C4-2B (cell line): Measurements from ENCODE around the gene PPP4C.

ENCODE experiments used
- H3K27ac ChIP-seq: fragments of 450-650 bp; 2 replicates; pipeline ENCODE4 v1.5.1; 2017
- CTCF ChIP-seq: fragments of 450-650 bp; conservative IDR thresholded peaks from 2 replicates; pipeline ENCODE4 v1.5.1; 2017; ENCODE audit warnings: mild to moderate bottlenecking
- ZFX ChIP-seq: fragments of 450-650 bp; IDR thresholded peaks from 2 replicates; pipeline ENCODE4 v1.6.1; 2017

Gene PPP4C

GRCh38 chr16:30116291-30117207 is 40.8 kb downstream of the PPP4C start:
- no peak for TF ChIP-seq CTCF
- no peak for TF ChIP-seq ZFX
- H3K27ac ChIP-seq, result no peak overlapping the region

- no peak for TF ChIP-seq CTCF
- TF ChIP-seq ZFX, result no peak
- no peak overlapping the region for H3K27ac ChIP-seq
These were observed 42.0 kb downstream of the PPP4C start for GRCh38 chr16:30117768-30118167.

- no peak overlapping the region for H3K27ac ChIP-seq
- TF ChIP-seq ZFX, result no peak
- TF ChIP-seq CTCF, result no peak
These were observed 43.6 kb downstream of the PPP4C start for GRCh38 chr16:30119428-30119827.

GRCh38 chr16:30120340-30121105 is 44.7 kb downstream of the PPP4C start:
- TF ChIP-seq ZFX (no peak), CTCF (no peak)
- no peak overlapping the region for H3K27ac ChIP-seq

GRCh38 chr16:30121741-30122571 is 46.2 kb downstream of the PPP4C start:
- peak overlapping the region; percentile 89 for H3K27ac ChIP-seq
- TF ChIP-seq ZFX (no peak), CTCF (no peak)

GRCh38 chr16:30122604-30123160 is 46.9 kb downstream of the PPP4C start:
- peak overlapping the region; percentile 89 for H3K27ac ChIP-seq
- TF ChIP-seq ZFX (no peak), CTCF (no peak)
